ENCODE measurements around the gene PTPRM. TPM values are rescaled to one million over a fixed set of nuclear protein-coding genes. Genes with fewer than 3 reads are reported as not detected.

PTPRM gene
- total and polyA plus RNA-seq, 2 of the 4 experiments (the other 2 are of a cell fraction): 28.3 to 51.2 TPM

DNA sequence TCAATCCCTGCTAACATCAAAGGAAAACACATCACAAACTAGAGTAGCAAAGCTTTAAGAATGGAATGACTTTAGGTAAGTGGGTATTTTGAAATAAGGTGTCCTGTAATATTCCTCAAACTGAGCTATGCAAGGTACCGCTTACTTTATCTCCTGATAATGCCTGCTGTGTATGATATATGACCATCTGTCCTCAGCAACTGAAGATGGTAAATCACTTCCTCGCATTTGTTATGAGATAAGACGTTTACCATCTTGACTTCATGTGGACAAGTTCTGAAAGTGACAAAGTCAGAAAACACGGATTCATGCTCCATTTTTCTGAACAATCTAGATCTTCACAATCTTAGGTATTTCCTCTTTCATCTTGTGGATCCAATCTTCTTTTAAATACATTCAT lies 49.3 kb upstream of the PTPRM start:
- DNase-seq (no peak), ATAC-seq (ENCODE audit: low read depth) (no peak)
- H3K14ac ChIP-seq (replicated peaks; ENCODE audit: low read depth, low read length): no peak overlapping the region
- H3K9me1 ChIP-seq (ENCODE audit: insufficient read depth, low read length): no peaks in the 10 kb centered on the region
- ChIA-PET CTCF (no interaction called here), POLR2A (ENCODE audit: unreplicated experiment) (no interaction called here)
- H2AK5ac ChIP-seq (ENCODE audit: low read depth, low read length): no peak overlapping the region
- dilution Hi-C loops (cut with HindIII; ENCODE audit: low sequenced_read_pairs, unreplicated experiment): no loop called here
- H2AFZ ChIP-seq (replicated peaks; ENCODE audit: low read length, poor library complexity): no peak overlapping the region
- no peak overlapping the region for H3K4me3 ChIP-seq (ENCODE audit: insufficient read depth, low read depth, low read length)
- H2BK5ac ChIP-seq (ENCODE audit: low read depth, low read length, poor library complexity, severe bottlenecking): no peak overlapping the region
- no peak overlapping the region for H2AK9ac ChIP-seq (replicated peaks; ENCODE audit: low read depth, low read length, poor library complexity)
- intact Hi-C loops (cut with micrococcal nuclease): no loop called here
- no peaks in the 10 kb centered on the region for H3K79me1 ChIP-seq (ENCODE audit: low read depth in 1 of 2, low read length in 2 of 2)
- no peak overlapping the region for H4K91ac ChIP-seq (ENCODE audit: insufficient read depth, low read depth, low read length)
- H3K4ac ChIP-seq (ENCODE audit: low read depth, low read length): no peak overlapping the region
- no peak overlapping the region for H4K5ac ChIP-seq (ENCODE audit: low read depth, low read length)
- no peak overlapping the region for H3K4me2 ChIP-seq (ENCODE audit: low read depth, low read length)
- H4K20me1 ChIP-seq (ENCODE audit: insufficient read depth, low read length): no peaks in the 10 kb centered on the region
- peaks cover 19% of the 10 kb centered on the region for H3K27me3 ChIP-seq (ENCODE audit: control insufficient read depth, insufficient read depth, low read length)
- no peak overlapping the region for H3K23ac ChIP-seq (ENCODE audit: low read depth, low read length)
- H4K8ac ChIP-seq (ENCODE audit: low read depth in 2 of 2, low read length in 2 of 2): no peak overlapping the region
- H3K4me1 ChIP-seq (ENCODE audit: control insufficient read depth, insufficient read depth, low read length): no peaks in the 10 kb centered on the region
- in situ Hi-C loops (cut with MboI; ENCODE audit: low sequenced_read_pairs): no loop called here
- H3K27ac ChIP-seq (ENCODE audit: insufficient read depth, low read length): no peak overlapping the region
- H3K9me3 ChIP-seq (ENCODE audit: control insufficient read depth, insufficient read depth, low read length): no peaks in the 10 kb centered on the region
- H3K36me3 ChIP-seq (ENCODE audit: control insufficient read depth, insufficient read depth, low read length): no peaks in the 10 kb centered on the region
- no peak overlapping the region for H2BK120ac ChIP-seq (ENCODE audit: low read depth, low read length)
- no CpG with 5 or more reads among the region's 4 CpGs for WGBS, 2 experiments (ENCODE audit: extremely low coverage in 2 of 2, insufficient read length in 1 of 2)
- no TSS peak for BruUV-seq (replicated peaks)
- no peak overlapping the region for H2BK15ac ChIP-seq (ENCODE audit: low read depth, low read length)
- H3K56ac ChIP-seq (ENCODE audit: extremely low read depth, insufficient read depth, low read length): no peak overlapping the region
- no peak overlapping the region for H3K18ac ChIP-seq (ENCODE audit: low read depth, low read length)
- H3K9ac ChIP-seq (ENCODE audit: low read depth, low read length): no peak overlapping the region
- TF ChIP-seq MAZ (IDR thresholded peaks at IDR 0.05; ENCODE audit: borderline replicate concordance, low read depth, low read length) (no peak), NFE2L2 (IDR thresholded peaks at IDR 0.05; ENCODE audit: low read depth, low read length) (no peak), MAFK (IDR thresholded peaks at IDR 0.05; ENCODE audit: low read depth, low read length) (no peak), CHD1 (IDR thresholded peaks at IDR 0.05; ENCODE audit: low read depth, low read length) (no peak), FOS (IDR thresholded peaks at IDR 0.05; ENCODE audit: low read depth, low read length) (no peak), RCOR1 (IDR thresholded peaks at IDR 0.05; ENCODE audit: insufficient replicate concordance, low read length) (no peak), CEBPB (IDR thresholded peaks at IDR 0.05; ENCODE audit: low read depth, low read length) (no peak), POLR2A (IDR thresholded peaks at IDR 0.05; ENCODE audit: low read depth, low read length) (no peak), MXI1 (IDR thresholded peaks at IDR 0.05; ENCODE audit: borderline replicate concordance, low read depth, low read length) (no peak), RAD21 (IDR thresholded peaks at IDR 0.05; ENCODE audit: low read length) (no peak), SMC3 (IDR thresholded peaks at IDR 0.05; ENCODE audit: low read depth, low read length) (no peak), BHLHE40 (IDR thresholded peaks at IDR 0.05; ENCODE audit: low read depth, low read length) (no peak), RFX5 (IDR thresholded peaks at IDR 0.05; ENCODE audit: low read depth, low read length) (no peak)
- TF ChIP-seq, protein P1, sequence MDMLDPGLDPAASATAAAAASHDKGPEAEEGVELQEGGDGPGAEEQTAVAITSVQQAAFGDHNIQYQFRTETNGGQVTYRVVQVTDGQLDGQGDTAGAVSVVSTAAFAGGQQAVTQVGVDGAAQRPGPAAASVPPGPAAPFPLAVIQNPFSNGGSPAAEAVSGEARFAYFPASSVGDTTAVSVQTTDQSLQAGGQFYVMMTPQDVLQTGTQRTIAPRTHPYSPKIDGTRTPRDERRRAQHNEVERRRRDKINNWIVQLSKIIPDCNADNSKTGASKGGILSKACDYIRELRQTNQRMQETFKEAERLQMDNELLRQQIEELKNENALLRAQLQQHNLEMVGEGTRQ (IDR thresholded peaks at IDR 0.05; ENCODE audit: low read depth, low read length): no peak
- TF ChIP-seq, protein P2, sequence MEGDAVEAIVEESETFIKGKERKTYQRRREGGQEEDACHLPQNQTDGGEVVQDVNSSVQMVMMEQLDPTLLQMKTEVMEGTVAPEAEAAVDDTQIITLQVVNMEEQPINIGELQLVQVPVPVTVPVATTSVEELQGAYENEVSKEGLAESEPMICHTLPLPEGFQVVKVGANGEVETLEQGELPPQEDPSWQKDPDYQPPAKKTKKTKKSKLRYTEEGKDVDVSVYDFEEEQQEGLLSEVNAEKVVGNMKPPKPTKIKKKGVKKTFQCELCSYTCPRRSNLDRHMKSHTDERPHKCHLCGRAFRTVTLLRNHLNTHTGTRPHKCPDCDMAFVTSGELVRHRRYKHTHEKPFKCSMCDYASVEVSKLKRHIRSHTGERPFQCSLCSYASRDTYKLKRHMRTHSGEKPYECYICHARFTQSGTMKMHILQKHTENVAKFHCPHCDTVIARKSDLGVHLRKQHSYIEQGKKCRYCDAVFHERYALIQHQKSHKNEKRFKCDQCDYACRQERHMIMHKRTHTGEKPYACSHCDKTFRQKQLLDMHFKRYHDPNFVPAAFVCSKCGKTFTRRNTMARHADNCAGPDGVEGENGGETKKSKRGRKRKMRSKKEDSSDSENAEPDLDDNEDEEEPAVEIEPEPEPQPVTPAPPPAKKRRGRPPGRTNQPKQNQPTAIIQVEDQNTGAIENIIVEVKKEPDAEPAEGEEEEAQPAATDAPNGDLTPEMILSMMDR (conservative IDR thresholded peaks at IDR 0.05; ENCODE audit: low read depth, low read length): no peak
- TF ChIP-seq, protein P3, sequence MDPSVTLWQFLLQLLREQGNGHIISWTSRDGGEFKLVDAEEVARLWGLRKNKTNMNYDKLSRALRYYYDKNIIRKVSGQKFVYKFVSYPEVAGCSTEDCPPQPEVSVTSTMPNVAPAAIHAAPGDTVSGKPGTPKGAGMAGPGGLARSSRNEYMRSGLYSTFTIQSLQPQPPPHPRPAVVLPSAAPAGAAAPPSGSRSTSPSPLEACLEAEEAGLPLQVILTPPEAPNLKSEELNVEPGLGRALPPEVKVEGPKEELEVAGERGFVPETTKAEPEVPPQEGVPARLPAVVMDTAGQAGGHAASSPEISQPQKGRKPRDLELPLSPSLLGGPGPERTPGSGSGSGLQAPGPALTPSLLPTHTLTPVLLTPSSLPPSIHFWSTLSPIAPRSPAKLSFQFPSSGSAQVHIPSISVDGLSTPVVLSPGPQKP (IDR thresholded peaks at IDR 0.05; ENCODE audit: borderline replicate concordance, low read depth, low read length): no peak
- H2BK20ac ChIP-seq (ENCODE audit: low read depth, low read length): no peak overlapping the region
